Fibroblast of skin of scalp (primary cell): ENCODE data around the gene CREB1.

Source experiments
- DNase-seq: peaks from one replicate; pipeline ENCODE4 v3.0.0-alpha.2; 2013

Gene CREB1

GRCh38 chr2:207504513-207505170 lies 25.1 kb upstream of the CREB1 start:
- peak; percentile 91 for DNase-seq

- no peak for DNase-seq
Observed at GRCh38 chr2:207505171-207505570, 24.6 kb upstream of the CREB1 start.

- DNase-seq = peak; percentile 94
Observed at GRCh38 chr2:207505728-207506127, 24.0 kb upstream of the CREB1 start.

GRCh38 chr2:207506426-207506825 lies 23.3 kb upstream of the CREB1 start:
- DNase-seq = no peak

GRCh38 chr2:207510148-207510547 lies 19.6 kb upstream of the CREB1 start:
- DNase-seq = no peak

- DNase-seq = no peak
Observed at GRCh38 chr2:207511851-207512250, 17.9 kb upstream of the CREB1 start.

- no peak for DNase-seq
Observed at GRCh38 chr2:207512356-207512755, 17.4 kb upstream of the CREB1 start.

- peak; percentile 98 for DNase-seq
Observed at GRCh38 chr2:207513551-207514257, 16.1 kb upstream of the CREB1 start.

GRCh38 chr2:207514451-207514850 lies 15.3 kb upstream of the CREB1 start:
- peak; percentile 38 for DNase-seq

- DNase-seq = no peak
Observed at GRCh38 chr2:207515671-207516070, 14.1 kb upstream of the CREB1 start.

GRCh38 chr2:207516206-207516605 lies 13.6 kb upstream of the CREB1 start:
- DNase-seq = peak; percentile 76

GRCh38 chr2:207523005-207523404 lies 6.8 kb upstream of the CREB1 start:
- no peak for DNase-seq

GRCh38 chr2:207525296-207525695 lies 4.5 kb upstream of the CREB1 start:
- no peak for DNase-seq

- DNase-seq = peak; percentile 54
Observed at GRCh38 chr2:207528980-207529329, 807 bp upstream of the CREB1 start.

- peak; percentile 44 for DNase-seq
Observed at GRCh38 chr2:207530160-207531031, 634 bp downstream of the CREB1 start.

- no peak for DNase-seq
Observed at GRCh38 chr2:207531032-207531952, 1.5 kb downstream of the CREB1 start.

GRCh38 chr2:207532676-207533075 lies 2.9 kb downstream of the CREB1 start:
- no peak for DNase-seq

- DNase-seq = no peak
Observed at GRCh38 chr2:207533461-207534008, 3.8 kb downstream of the CREB1 start.

GRCh38 chr2:207534417-207534816 lies 4.7 kb downstream of the CREB1 start:
- no peak for DNase-seq

GRCh38 chr2:207539470-207539869 lies 9.7 kb downstream of the CREB1 start:
- DNase-seq = no peak

GRCh38 chr2:207540431-207540830 lies 10.7 kb downstream of the CREB1 start:
- no peak for DNase-seq

GRCh38 chr2:207541933-207542332 lies 12.2 kb downstream of the CREB1 start:
- DNase-seq = no peak
